LNCaP clone FGC (cell line): ENCODE measurements around the gene TIE1.

Source experiments
- DNase-seq: peaks from one replicate; pipeline ENCODE4 v3.0.0-alpha.2; 2011; ENCODE audit warnings: low read depth
- H3K4me3 ChIP-seq: 2 replicates; pipeline ENCODE4 v1.5.1; 2011; ENCODE audit warnings: mild to moderate bottlenecking, low read depth, low read length, control low read depth
- TF ChIP-seq, protein P1 (sequence below): IDR thresholded peaks from 2 replicates; pipeline ENCODE4 v1.5.1; 2012; ENCODE audit warnings: mild to moderate bottlenecking; ENCODE audit not compliant: control insufficient read depth, insufficient read depth; ENCODE audit errors: extremely low read depth

The TIE1 gene

DNA sequence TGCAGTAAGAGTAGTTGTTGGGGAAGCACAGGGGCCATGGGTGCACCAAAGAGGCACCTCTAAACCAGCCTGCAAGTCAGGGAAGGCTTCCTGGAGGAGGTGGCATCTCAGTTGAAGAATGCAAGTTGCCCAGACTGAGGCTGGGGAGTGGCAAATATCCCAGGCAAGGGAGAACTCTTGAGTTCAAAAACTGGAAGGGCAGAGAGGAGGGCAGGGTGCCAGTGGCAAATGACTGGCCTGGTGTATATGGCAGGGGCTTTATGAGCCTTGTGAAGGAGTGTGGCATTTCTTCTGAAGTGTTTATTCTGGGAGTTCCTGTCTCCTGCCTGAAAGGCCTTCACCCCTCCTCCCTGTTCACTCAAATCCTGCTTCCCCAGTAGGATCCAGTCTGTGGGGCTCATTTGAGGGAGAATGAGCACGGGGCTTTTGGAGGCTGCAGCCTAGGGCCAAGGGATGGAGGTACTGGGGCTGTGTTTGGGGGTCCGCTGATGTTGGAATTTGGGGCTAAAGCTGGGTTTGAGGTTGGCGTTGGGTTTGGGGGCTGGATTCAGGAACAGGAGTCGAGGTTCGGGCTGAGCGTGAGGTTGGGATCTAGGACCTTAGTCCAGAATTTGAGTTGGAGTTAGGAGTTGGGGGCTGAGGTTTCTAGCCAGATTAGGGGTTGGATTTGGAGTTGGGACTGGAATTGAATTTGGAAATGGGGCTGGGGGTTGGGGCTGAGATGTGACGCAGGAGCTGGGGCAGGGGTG lies 31.0 kb upstream of the TIE1 start, which contains the start of gene TMEM125:
Gene TMEM125 (plus strand): TSS at position 357 of the 749 bp plus-strand sequence. CDS start 2,740 bp downstream, outside the sequence.
- DNase-seq = peak; percentile 66
- TF ChIP-seq, protein P1, sequence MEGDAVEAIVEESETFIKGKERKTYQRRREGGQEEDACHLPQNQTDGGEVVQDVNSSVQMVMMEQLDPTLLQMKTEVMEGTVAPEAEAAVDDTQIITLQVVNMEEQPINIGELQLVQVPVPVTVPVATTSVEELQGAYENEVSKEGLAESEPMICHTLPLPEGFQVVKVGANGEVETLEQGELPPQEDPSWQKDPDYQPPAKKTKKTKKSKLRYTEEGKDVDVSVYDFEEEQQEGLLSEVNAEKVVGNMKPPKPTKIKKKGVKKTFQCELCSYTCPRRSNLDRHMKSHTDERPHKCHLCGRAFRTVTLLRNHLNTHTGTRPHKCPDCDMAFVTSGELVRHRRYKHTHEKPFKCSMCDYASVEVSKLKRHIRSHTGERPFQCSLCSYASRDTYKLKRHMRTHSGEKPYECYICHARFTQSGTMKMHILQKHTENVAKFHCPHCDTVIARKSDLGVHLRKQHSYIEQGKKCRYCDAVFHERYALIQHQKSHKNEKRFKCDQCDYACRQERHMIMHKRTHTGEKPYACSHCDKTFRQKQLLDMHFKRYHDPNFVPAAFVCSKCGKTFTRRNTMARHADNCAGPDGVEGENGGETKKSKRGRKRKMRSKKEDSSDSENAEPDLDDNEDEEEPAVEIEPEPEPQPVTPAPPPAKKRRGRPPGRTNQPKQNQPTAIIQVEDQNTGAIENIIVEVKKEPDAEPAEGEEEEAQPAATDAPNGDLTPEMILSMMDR = no peak

DNA sequence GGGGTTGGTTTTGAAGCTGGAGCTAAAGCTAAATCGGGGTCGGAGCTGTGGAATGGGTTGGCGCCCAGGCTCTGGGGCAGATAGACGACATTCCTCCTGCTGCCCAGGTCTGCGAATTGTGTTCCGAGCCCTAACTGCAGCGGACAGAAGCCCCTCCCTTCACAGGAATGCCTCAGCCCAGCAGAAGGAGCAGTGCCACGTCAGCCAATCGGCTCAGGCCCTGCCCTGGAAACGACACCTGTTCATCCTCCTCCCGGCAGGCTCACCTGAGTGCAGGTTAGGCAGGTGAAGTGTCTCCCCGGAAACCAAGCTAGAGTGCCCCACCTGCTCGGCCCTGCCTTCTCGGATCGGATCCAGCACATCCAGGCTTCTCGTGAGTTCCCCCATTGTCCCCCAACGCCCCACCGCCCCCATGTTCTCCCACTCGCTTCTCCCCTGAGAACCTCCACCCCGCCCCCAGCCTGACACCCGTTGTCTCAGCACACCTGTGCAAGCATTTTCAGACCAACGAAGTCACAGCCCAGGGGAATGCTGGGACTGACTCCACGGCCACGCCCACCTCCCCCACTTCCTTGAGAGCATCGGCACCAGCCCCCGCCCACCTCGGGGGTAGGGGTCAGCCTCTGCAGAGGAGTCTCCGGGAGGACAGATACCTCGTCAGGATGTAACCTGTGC lies 30.2 kb upstream of the TIE1 start:
- peak overlapping the region; percentile 68 for H3K4me3 ChIP-seq
- peak; percentile 95 for DNase-seq
- TF ChIP-seq, protein P1 = no peak

More for the DNA sequence above, 31.0 kb upstream of the TIE1 start, which contains the start of gene TMEM125:
- peak within 1 kb of the TSS; percentile 68 for H3K4me3 ChIP-seq

DNA sequence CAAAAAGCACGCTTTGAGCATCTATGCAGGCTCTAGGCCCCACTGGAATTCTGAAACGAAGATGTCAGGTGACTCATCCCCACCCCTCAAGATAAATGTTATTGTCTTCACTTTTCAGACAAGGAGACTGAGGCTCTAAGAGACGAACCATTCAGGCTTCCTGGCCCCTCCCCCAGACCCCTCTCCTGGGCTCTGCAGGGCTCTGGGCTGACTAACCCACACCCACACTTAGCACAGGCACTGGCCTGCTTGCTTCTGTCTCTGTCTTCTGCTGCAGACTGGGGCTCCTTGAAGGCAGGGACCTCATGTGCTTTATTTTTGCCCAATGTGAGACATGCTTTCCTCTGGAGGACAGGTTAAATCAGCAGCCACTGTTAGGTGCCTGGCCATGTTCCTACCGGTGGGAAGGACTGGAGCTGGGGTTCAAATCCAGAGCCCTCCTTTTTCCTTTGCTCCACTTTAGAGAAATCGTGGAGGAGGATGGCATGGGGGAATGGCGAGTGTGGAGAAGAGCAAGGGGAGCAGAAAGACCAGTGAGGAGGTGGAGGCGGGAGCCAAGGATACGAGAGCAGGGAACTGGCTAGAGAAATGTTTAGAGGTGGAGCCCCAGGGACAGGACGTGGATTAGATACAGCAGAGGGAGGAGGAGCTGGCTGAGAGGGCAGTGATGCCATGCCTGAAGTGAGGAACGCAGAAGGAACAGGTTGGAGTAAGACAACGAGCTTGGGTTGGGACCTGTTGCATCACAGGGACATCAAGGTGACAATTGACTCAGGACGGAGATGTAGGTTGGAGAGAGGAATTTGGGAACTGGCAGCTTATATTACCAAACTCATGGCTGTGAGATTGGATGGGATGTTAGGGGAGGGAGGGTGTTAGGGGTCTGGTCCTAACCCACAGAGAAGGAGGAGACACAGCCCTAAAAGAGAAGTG lies 29.3 kb upstream of the TIE1 start:
- DNase-seq = no peak
- H3K4me3 ChIP-seq = peak overlapping the region; percentile 68

DNA sequence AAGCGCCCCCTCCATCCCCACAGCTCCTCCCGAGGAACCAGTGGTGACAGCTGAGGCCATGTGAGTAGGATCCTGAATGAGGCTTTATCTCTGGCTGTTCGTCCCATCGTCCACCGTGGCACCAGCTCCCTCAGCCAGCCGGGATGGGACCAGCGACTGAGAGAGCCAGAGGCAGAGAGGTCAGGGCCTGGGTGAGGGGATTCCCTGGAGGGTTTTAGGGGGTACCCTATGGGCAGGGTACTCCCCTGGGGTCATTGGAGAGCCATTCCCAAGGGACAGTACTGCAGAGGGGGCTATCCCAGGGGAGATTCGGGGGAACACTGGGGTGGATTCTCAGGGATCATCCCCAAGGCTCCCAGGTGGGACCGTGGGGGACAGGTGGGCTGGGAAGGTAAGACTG lies 28.6 kb upstream of the TIE1 start:
- TF ChIP-seq, protein P1 = no peak
- H3K4me3 ChIP-seq = no peak overlapping the region
- no peak for DNase-seq

More for the DNA sequence above, 29.3 kb upstream of the TIE1 start:
- TF ChIP-seq, protein P1 = no peak

DNA sequence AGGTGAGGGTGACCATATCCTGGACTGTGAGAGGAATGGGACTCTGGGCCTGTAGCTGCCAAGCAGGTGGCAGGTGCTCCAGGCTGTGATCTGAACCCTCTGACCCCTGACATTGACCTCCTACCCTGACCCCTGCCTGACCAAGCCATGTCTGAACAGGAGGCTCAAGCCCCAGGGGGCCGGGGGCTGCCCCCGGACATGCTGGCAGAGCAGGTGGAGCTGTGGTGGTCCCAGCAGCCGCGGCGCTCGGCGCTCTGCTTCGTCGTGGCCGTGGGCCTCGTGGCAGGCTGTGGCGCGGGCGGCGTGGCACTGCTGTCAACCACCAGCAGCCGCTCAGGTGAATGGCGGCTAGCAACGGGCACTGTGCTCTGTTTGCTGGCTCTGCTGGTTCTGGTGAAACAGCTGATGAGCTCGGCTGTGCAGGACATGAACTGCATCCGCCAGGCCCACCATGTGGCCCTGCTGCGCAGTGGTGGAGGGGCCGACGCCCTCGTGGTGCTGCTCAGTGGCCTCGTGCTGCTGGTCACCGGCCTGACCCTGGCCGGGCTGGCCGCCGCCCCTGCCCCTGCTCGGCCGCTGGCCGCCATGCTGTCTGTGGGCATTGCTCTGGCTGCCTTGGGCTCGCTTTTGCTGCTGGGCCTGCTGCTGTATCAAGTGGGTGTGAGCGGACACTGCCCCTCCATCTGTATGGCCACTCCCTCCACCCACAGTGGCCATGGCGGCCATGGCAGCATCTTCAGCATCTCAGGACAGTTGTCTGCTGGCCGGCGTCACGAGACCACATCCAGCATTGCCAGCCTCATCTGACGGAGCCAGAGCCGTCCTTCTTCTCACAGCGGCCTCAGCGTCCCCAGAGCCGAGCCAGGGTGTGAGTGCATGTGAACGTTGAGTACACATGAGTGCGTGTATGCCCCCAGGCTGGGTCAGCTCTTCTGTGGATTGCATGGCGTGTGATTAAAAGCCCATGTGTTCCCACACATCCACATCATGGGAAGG lies 27.9 kb upstream of the TIE1 start:
- H3K4me3 ChIP-seq = no peak overlapping the region
- no peak for DNase-seq
- TF ChIP-seq, protein P1 = no peak
